HG02759 (cell line): ENCODE data around the gene CIB4.

Experiments used
- ATAC-seq: cut with Tn5 transposase; IDR thresholded peaks from one replicate; pipeline ENCODE4 v1.9.1; 2021; ENCODE audit warnings: mild to moderate bottlenecking, moderate library complexity; ENCODE audit not compliant: unreplicated experiment

CIB4 gene

GRCh38 chr2:26555246-26556133 lies 85.7 kb downstream of the CIB4 start:
- ATAC-seq: no peak

GRCh38 chr2:26552641-26553374 lies 88.4 kb downstream of the CIB4 start:
- ATAC-seq: no peak

- no peak for ATAC-seq
These were observed 90.7 kb downstream of the CIB4 start for GRCh38 chr2:26550276-26551015.

- ATAC-seq: no peak
These were observed 98.3 kb downstream of the CIB4 start for GRCh38 chr2:26542676-26543505.

- ATAC-seq: no peak
These were observed 99.0 kb downstream of the CIB4 start for GRCh38 chr2:26542194-26542455.

- no peak for ATAC-seq
These were observed 99.6 kb downstream of the CIB4 start for GRCh38 chr2:26541401-26542193.

GRCh38 chr2:26540961-26541360 lies 100.2 kb downstream of the CIB4 start:
- no peak for ATAC-seq

GRCh38 chr2:26540306-26540705 lies 100.9 kb downstream of the CIB4 start:
- no peak for ATAC-seq

GRCh38 chr2:26537826-26538475 lies 103.2 kb downstream of the CIB4 start:
- ATAC-seq: no peak

- ATAC-seq: no peak
These were observed 103.9 kb downstream of the CIB4 start for GRCh38 chr2:26537069-26537825.

GRCh38 chr2:26536371-26537068 lies 104.6 kb downstream of the CIB4 start:
- ATAC-seq: no peak

- ATAC-seq: no peak
These were observed 105.4 kb downstream of the CIB4 start for GRCh38 chr2:26535663-26536275.

- ATAC-seq: no peak
These were observed 106.1 kb downstream of the CIB4 start for GRCh38 chr2:26534865-26535662.

GRCh38 chr2:26534098-26534864 lies 106.9 kb downstream of the CIB4 start:
- ATAC-seq: no peak

GRCh38 chr2:26533661-26534060 lies 107.5 kb downstream of the CIB4 start:
- no peak for ATAC-seq
